Stimulated activated naive CD4-positive, alpha-beta T cell treated with Interleukin-2 at 50 U/mL for 16 hours (primary cell): ENCODE results near the gene MIDN.
"Not testable (repeated sequence)": the region's sequence is repeated elsewhere in the genome, so short reads cannot be mapped to it uniquely, and the experiment has no call there.

Experiments
- DNase-seq: peaks from one replicate; lab custom pipeline; 2025; lab: John Stamatoyannopoulos, UW

The MIDN gene

DNA sequence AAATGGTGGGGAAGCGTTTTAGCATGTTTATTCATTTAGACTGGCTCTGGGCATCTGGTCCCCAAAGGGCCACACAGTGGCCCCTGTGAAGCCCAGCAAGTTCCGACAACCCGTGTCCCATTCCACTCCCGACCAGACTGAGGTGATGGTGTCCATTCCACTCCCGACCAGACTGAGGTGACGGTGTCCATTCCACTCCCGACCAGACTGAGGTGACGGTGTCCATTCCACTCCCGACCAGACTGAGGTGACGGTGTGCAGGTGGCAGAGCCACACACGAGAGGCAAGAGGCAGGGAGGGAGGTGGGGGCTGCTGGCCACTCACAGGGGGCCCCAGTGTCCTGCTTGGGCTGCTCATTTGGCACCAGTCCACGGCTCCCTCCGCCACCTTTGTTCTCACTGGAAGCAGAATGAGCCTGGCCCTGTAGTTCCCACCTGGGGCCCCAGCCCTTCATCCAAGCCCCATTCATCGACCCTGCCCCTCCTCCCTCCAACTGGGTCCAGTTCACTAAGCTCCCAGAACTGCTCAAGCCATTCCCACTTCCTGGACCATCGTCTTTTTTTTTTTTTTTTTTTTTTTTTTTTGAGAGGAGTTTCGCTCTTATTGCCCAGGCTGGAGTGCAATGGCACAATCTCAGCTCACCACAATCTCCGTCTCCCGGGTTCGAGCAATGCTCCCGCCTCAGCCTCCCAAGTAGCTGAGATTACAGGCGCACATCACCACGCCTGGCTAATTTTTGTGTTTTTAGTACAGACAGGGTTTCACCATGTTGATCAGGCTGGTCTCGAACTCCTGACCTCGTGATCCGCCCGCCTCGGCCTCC lies 1.9 kb upstream of the MIDN start:
- not testable (repeated sequence) for DNase-seq

DNA sequence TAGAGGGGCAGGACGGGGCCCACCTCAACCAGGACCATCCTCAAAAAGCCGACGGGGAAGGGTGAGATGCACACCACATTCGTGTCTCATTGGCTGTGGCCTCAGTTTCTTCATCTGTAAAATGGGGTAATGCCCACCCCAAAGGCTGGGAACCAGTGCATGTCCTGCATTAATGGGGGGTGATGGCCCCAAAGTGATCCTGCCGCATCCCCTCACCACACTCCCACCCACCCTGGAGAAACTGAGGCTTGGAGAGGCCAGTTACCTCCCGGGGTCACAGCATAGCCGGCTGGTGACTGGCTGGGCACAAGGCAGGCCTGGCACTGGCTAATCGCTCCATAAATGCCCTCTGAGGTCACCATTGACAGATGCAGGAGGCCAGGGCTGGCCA lies 640 bp upstream of the MIDN start:
- DNase-seq = no peak

DNA sequence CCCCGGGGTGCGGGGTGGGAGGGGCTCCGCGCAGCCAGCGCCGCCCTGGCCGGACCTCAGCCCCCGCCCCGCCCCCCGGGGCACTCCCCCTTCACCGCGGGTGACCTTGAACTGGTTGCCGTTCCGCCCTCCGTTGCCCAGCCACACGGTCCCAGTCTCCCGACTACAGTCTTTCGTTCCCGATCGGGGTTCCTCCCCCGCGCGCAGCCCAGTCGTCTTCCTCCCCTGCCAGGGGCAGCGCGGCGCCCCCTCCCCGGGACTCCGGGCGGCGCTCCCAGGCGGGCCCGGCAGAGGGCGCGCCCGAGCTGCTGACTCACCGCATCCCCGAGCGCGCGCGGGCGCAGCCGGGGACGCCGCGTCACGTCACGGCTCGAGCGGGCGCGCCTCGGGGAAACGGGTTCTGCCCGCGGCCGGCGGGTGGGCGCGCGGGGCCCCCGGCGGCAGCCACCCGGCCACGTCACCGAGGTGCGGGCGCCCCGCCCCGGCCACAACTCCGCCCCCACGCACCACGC lies 459 bp downstream of the MIDN start:
- peak; percentile 78 for DNase-seq

DNA sequence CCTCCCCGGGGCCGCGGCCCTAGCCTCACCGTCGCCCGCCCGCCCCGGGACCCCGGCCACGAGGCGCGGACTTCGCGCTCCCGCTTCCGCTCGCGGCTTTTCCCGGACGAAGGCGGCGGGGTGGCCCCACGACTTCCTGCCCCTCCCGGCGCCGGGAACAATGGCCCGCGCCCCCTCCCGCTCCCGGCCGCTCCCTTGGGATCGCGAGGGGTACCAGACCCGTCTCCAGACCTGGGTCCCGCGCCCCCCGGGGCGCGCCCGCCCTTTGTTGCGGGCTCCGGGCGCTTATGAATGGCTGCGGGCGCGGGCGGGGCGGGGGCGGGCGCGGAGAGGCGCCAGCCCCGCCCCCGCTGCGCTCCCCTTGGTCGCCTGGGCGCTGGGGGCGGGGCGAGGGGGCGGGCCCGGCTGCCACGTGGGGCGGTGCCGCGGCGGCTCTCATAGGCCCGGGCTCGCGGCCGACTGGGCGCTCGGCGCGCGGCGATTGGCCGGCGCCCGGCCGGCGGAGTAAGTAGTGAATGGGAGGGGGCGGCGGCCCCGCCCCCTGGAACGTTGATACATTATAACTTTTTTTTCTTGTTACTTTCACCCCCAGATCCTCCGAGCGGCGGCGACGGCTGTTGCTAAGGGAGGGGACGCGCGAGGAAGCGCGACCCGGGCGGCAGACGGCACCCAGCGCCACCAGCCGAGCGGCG lies 1.1 kb downstream of the MIDN start:
- DNase-seq = peak; percentile 94

DNA sequence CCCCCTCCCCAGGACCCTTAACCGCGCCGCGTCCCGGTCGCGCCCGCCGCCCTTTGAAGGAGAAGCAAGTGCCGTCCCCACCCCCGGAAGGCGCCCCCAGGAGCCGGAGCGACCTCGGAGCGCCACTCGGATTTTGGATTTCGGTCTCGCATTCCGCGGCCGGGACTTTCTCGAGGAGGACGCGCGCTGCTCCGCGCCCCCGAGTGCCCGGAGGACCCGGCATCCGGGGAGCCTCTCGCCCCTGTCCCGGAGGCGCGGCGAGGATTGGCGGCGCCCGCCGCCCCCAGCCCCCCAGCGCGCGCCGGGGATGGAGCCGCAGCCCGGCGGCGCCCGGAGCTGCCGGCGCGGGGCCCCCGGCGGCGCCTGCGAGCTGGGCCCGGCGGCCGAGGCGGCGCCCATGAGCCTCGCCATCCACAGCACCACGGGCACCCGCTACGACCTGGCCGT lies 1.6 kb downstream of the MIDN start:
- DNase-seq = no peak

DNA sequence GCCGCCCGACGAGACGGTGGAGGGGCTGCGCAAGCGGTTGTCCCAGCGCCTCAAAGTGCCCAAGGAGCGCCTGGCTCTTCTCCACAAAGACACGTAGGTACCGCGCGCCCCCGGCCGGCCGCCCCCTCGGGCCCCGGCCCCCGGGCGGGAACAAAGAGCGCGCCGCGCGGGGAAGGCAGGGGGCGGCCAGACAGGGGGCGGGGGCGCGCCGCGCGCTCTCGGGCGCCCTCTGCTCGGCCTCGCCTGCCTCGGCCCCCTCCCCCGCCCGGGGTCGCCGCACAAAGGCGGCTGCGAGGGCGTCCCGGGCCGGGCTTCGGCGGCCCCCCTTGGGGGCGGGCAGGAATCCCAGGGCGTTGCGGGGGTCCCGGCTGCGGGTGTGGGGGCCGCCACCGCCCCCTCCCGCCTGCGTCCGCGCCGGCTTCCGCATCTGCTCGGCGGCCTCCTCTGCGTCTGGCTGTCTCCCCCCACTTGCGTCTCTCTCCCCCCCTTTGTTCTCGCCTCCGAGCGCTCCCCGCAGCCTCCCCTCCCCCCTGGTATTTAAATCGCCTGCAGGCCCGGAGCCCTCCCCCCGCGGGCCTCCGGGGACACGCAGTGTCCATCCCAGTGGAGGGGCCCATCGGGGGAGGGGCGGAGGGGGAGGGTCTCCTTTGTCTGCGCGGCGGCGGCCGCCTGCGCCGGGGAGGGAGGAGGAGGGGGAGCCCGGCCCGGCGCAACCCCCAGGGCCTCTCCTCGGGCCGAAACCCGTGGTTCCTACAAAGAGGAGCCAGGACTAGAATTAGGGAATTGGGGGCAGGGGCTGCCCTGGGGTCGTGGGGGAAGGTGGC lies 2.3 kb downstream of the MIDN start:
- peak; percentile 35 for DNase-seq

DNA sequence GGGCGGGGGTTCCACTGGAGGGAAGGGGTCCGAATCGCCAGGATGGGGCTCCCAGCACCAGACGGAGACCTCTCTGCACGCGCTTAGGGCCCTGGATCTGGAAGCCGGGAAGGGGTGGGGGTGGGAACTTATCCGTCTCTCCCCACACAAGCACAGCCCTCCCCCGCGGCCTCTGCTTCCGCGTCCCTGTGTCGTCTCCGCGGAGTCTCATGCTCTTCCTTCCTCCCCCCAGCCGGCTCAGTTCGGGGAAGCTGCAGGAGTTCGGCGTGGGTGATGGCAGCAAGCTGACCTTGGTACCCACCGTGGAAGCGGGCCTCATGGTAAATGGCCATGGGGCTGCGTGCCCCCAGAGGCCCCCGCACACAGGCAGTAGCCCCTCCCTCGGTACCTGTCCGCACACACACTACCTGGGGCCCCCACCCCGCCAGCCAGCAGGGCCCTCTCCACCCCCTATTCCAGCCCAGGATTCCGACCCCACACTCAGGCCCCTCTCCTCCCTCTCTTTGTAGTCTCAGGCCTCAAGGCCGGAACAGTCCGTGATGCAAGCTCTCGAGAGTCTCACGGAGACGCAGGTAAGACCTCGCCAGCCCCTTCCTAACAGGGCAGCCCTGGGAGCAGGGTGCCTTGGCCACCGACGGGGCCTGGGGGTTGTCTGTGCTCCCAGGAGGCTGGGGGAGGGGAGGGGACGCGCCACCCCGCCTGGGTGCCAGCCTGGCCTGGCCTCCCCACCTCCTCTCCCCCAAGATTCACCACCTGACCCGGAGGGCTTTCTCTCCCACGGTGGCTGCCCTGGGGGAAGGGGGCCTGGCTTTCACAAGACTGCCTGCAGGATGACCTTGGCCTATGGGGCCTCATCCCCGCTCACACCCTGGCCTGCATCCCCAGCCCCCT lies 3.2 kb downstream of the MIDN start:
- DNase-seq = peak; percentile 62

DNA sequence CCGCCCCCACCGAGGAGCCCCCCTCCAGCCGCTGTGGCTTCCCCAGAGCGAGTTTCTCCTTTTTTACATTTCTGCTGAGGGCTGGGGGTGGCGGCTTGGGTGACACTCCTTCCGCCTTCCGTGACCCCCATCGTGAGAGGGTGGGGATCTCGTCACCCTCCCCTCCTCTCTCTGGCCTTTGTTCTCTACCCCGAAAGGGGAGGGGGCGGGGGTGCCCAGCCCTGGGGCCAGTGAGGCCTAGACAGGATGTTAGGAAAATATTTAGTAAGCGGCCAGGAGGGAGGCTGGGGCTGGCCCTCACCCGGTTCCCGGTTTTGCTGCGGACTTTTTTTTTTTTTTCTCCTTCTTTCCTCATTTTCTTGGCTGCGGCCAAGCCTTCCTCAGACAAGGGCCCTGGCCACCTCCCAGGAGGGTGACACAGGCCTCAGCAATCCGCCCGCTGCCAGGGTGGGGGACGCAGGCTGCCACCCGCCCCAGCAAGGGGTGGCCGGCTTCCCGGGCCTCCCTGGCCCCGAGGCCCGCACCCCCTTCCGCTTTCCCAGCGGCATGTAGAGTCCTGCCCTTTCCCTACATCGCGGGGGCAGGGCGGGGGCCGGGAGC lies 3.9 kb downstream of the MIDN start:
- DNase-seq = peak; percentile 49

DNA sequence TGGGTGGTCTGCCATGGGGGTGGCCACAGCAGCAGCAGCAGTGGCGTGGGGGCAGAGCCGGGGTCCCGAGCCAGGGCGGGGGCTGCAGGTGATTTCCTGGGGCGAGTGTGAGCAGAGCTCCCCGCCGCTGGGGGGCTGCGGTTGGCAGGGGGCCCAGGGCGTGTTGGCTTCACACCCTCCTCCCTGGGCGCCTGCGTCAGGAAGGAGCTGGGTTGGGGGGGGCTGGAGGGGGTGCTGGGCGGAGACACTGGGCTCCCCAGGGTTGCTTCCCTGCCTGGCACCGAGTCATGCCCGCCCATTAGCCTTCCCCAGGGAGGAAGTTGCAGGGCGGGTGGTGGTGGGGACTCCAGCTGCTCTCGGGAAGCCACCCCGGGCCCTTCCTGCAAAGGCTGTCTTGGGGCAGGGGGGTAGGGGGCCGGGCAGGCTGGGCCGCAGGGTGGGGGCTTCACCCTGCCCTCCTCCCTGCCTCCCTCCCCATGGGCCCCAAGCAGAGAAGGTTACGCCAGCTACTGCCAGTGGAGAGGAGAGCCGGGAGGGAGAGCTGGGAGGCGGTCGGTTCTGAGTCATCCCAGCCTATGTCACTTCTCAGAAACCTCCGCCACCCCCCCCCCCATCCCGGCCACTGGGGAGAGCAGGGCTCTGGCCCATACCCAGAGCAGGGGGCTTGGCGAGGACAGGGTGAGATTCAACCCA lies 4.6 kb downstream of the MIDN start:
- DNase-seq = peak; percentile 77

DNA sequence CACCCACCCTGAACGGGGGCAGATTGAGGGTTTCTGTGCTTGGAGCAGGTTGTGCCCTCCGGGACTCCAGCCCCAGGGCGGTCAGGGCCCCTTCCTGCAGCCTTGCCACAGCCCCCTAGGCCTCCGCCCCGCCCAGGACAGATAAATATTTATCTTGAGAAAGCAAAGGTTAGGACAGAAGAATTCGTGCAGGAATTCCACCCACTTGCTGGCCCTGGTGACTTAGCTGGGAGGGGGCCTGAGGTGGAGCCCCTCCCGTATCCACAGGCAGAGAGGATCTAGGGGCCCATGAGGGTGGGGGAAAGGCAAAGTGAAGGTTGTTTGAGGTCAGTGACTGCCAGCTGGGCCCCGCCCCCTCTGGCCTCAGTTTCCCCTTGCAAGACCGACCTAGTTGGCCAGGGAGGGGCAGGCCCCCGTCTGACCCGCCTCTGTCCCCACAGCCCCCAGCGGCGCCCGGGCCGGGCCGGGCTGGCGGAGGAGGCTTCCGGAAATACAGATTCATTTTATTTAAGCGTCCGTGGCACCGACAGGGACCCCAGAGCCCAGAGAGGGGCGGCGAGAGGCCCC lies 5.2 kb downstream of the MIDN start:
- DNase-seq = no peak

DNA sequence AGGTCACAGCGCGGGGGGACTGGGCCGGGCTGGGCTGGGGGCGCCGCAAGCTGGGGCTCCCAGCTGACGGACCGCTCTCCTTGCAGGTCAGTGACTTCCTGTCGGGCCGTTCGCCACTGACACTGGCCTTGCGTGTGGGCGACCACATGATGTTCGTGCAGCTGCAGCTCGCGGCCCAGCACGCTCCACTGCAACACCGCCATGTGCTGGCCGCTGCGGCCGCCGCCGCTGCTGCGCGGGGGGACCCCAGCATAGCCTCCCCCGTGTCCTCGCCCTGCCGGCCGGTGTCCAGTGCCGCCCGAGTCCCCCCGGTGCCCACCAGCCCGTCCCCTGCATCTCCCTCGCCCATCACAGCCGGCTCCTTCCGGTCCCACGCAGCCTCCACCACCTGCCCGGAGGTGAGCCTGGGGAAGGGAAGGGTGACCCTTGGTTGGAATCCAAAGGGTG lies 5.7 kb downstream of the MIDN start:
- DNase-seq = no peak

DNA sequence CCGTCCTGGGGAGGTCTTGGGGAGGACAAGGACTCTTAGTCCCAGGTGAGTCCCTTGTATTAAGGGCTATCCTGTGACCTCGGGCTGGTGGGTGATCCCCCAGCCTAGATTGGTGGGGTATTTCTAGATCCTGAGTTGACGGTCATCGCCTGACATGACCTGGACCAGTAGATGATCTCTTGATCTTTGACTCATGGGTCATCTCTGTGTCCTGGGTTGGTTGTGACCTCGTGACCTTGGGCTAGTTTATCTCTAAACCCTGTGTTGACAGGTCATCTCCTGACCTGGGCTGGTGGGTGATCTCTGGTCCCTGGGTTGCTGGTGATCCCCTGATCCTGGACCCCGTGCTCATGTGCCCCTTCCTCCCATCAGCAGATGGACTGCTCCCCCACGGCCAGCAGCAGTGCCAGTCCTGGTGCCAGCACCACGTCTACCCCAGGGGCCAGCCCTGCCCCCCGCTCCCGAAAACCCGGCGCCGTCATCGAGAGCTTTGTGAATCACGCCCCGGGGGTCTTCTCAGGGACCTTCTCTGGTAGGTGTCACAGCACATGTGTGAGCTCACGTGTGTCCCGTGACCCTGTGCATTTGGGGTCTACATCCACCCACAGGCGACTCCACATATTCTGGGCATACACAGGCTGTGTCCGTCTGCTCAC lies 6.3 kb downstream of the MIDN start:
- DNase-seq = no peak

DNA sequence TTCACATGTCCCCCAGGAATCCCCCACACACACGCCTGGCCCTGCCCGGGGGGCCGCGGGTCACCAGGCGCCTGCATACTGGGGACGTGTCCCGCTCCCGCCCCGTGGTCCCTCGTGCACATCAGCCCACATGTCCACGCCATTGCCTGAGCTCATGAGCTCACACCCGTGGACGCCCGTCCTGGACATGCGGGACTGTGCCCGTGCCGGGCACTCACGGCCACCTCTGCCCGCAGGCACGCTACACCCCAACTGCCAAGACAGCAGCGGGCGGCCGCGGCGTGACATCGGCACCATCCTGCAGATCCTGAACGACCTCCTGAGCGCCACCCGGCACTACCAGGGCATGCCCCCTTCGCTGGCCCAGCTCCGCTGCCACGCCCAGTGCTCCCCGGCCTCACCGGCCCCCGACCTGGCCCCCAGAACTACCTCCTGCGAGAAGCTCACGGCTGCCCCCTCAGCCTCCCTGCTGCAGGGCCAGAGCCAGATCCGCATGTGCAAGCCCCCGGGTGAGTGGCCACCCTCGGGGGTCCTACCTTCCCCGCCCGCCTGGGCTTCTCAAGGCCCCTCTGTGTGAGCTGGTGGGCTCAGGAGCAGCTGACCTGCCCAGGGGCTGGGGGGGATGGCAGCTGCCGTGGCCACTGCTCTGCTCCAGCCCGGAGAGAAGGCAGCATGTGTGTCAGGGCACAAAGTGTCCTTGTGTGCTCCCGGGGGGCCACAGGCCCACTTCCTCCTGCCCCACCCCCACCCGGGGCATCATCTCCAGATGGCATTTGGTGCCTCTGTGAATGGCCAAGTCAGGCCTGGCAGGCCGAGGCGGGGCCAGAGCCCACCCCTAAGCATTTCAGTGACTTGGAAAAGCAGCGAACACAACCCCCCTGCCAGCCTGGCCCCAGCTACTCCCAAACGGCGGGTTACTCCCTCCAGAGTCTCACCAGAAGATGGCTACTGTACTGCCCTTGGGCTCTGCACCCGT lies 7.1 kb downstream of the MIDN start:
- DNase-seq = no peak

DNA sequence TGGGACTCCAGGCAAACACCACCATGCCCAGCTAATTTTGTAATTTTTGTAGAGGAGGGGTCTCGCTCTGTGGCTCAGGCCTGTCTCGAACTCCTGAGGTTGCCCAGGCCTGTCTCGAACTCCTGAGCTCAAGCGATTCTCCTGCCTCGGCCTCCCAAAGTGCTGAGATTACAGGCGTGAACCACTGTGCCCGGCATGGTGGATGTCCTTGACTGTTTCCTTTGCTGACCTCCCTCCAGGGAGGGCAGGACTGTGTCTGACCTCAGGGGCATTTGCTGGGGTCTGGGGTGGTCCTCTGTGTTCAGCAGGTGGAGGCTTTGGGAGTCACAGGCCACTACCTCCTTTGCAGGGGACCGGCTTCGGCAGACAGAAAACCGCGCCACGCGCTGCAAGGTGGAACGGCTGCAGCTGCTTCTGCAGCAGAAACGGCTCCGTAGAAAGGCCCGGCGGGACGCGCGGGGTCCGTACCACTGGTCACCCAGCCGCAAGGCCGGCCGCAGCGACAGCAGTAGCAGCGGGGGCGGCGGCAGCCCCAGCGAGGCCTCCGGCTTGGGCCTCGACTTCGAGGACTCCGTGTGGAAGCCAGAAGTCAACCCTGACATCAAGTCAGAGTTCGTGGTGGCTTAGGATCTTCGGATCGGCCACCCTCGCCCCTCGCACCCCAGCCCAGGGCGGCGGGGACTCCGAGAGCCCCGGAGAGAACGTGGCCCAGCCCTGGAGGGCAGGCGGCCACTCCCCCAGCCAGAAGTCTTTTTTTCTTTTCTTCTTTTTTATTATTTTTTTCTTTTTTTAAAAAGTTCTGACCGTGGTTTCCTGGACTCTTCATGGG lies 8.5 kb downstream of the MIDN start:
- DNase-seq = no peak

DNA sequence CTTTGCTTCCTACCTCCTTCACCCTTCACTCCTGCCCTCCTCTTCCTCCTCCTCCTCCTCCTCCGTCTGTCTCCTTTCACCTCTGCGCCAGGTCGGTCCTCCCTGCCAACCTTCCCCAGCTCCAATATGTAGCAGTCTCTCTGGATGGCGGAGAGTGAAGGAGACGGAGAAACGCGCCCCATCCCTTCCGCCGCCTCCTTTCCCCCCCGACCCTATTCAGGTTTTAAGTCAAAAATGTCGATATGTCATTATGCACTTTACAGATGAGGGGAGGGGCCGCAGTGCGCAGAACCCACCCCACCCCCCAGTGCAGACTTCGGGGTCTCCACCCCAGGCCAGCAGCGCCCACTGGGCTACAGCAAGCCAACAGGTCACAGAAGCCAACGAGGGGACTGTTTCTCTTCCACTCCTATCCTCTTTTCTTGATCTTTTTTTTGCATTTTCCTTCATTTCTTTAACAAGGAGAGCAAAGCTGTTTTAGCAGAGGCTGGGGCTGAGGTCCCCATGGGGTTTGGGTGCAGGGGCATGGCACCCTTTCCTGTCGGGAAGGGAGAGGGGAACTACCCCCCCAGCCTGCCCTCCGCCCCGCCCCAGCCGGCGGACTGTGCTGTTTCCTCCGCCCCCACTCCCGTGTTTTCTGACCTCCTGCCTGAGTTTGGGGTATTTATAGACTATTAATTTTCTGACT lies 9.2 kb downstream of the MIDN start:
- no peak for DNase-seq

DNA sequence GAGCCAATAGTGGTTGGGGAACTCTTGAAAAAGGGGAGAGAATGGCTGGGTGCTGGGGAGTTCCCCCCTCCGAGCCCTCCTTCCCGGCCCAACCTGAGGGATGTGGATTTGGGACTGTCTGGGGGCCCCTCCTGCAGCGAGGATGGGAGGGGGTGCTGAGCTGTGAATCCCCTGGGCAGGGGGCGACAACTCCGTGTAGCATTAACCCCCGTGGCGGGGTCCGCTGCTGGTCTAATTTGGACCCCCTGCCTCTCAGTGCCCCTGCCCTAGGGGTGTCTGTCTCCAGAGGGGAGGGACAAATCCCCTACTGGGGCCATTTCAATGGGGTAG lies 9.7 kb downstream of the MIDN start:
- no peak for DNase-seq

DNA sequence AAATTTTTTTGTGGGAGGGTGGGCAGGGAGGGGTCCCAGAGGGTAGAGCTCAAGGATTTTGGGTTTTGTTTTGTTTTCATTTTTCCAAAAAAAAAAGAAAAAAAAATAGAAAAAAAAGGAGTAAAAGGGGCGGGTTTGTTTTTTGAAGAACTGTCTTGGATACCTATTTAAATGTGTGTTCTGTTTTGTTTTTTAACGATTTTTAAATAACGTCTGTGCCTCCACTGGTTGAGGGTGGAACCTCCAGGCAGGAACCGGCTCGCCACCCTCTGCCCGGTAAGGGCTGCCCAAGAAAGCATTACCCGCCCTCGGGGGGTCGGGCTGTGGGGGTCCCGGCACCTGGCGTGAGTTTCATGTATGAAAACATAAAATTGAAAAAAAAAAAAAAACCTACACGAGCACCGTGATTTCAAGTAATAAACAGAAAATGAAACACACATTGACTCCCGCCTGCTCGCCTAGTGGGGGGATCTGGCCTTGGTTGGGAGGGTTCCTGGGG lies 10.4 kb downstream of the MIDN start:
- DNase-seq = no peak
